Panc1 (cell line): ENCODE results near the gene NUBP2. TPM values are rescaled to one million over a fixed set of nuclear protein-coding genes. Genes with fewer than 3 reads are reported as not detected.
A peak's percentile ranks its signal among the peaks of the same experiment; 100 is the strongest.

Experiments
- ATAC-seq: fragments of 200-7000 bp; cut with Tn5 transposase; 2 replicates; pipeline ENCODE4 v1.9.1; 2020; ENCODE audit warnings: mild to moderate bottlenecking, moderate library complexity
- BruUV-seq: library from RNA; stranded (reverse); fragments of 400-500 nt; replicated peaks from 2 replicates; lab custom pipeline; 2021; lab: Mats Ljungman, UMichigan
- CTCF ChIA-PET: fragments of 300-600 bp; sonication (Branson Sonifier 250); formaldehyde crosslinking; loops from one replicate; lab custom pipeline; 2022; ENCODE audit warnings: antibody characterized with exemption; lab: Charles Lee
- POLR2A ChIA-PET: fragments of 300-600 bp; sonication (Branson Sonifier 250); formaldehyde crosslinking; loops from one replicate; lab custom pipeline; 2022; ENCODE audit warnings: antibody characterized with exemption; lab: Charles Lee
- DNase-seq: peaks from one replicate; pipeline ENCODE4 v3.0.0-alpha.2; 2010; ENCODE audit warnings: low read depth, low spot score
- H3K27ac ChIP-seq: 2 replicates; pipeline ENCODE4 v1.5.1; 2011; ENCODE audit warnings: mild to moderate bottlenecking, low read length, inconsistent platforms
- H3K27me3 ChIP-seq: fragments of 200-500 bp; sonication (Bioruptor generic); 2 replicates; pipeline ENCODE4 v1.6.0; 2014; ENCODE audit warnings: low read length, inconsistent platforms; ENCODE audit not compliant: control insufficient read depth, insufficient read depth
- H3K36me3 ChIP-seq: fragments of 200-500 bp; sonication (Bioruptor generic); 2 replicates; pipeline ENCODE4 v1.5.1; 2014; ENCODE audit warnings: inconsistent platforms, mild to moderate bottlenecking, low read length, moderate library complexity; ENCODE audit not compliant: control insufficient read depth, insufficient read depth
- H3K4me1 ChIP-seq: 2 replicates; pipeline ENCODE4 v1.5.1; 2011; ENCODE audit warnings: inconsistent platforms, mild to moderate bottlenecking, low read length, moderate library complexity; ENCODE audit not compliant: control insufficient read depth, insufficient read depth
- H3K4me3 ChIP-seq, 2 experiments: 2 replicates each; pipeline ENCODE4 v1.5.1; 2011 to 2012; ENCODE audit warnings: low read depth in 2 of 2, low read length in 2 of 2, mild to moderate bottlenecking in 2 of 2, inconsistent platforms in 1 of 2, moderate library complexity in 1 of 2
- H3K9me3 ChIP-seq: fragments of 200-500 bp; sonication (Bioruptor generic); 2 replicates; pipeline ENCODE4 v1.5.1; 2014; ENCODE audit warnings: low read depth, mild to moderate bottlenecking, inconsistent platforms, low read length, moderate library complexity; ENCODE audit not compliant: control insufficient read depth, insufficient read depth
- CTCF ChIP-seq: fragments of 450-650 bp; IDR thresholded peaks from 2 replicates; pipeline ENCODE4 v1.5.1; 2017; ENCODE audit warnings: mild to moderate bottlenecking
- POLR2AphosphoS5 ChIP-seq: IDR thresholded peaks from 2 replicates; pipeline ENCODE4 v1.6.1; 2012; ENCODE audit warnings: mild to moderate bottlenecking, low read depth, low read length, moderate library complexity
- REST ChIP-seq, 2 experiments: IDR thresholded peaks; 2 replicates each; pipeline ENCODE4 v1.6.1; 2011 to 2012; ENCODE audit warnings: low read depth in 2 of 2, control low read depth in 1 of 2, low read length in 1 of 2, mild to moderate bottlenecking in 1 of 2, moderate library complexity in 1 of 2; ENCODE audit not compliant: insufficient read depth in 1 of 2
- SIN3A ChIP-seq: IDR thresholded peaks from 2 replicates; pipeline ENCODE4 v1.6.1; 2012; ENCODE audit warnings: low read depth, mild to moderate bottlenecking, low read length, moderate library complexity, borderline replicate concordance; ENCODE audit not compliant: insufficient read depth
- TCF7L2 ChIP-seq: IDR thresholded peaks from 2 replicates; pipeline ENCODE4 v1.6.1; 2011; ENCODE audit warnings: mild to moderate bottlenecking, low read depth, low read length, inconsistent platforms
- in situ Hi-C: cut with HindIII; loops from 2 replicates; pipeline ENCODE4 v1.10.0; 2016; ENCODE audit warnings: low sequenced_read_pairs, low pct_unique_long_range_greater_than_20kb
- intact Hi-C: fragments of 100-400 bp; cut with micrococcal nuclease; formaldehyde crosslinking; loops from one replicate; pipeline ENCODE4 v1.10.0; 2022; ENCODE audit not compliant: unreplicated experiment
- total RNA-seq: library from RNA; stranded (reverse); gene quantifications from one replicate; pipeline ENCODE4 v1.2.1, GENCODE V29; 2021; ENCODE audit not compliant: unreplicated experiment

NUBP2 gene
- total RNA-seq, 1 experiment from 2014 or later: 85.8 TPM

- Histone ChIP-seq H3K27me3 (no peaks in the 10 kb centered on the region), H3K4me3 (no peak overlapping the region), H3K27ac (no peak overlapping the region), H3K4me1 (0 out of 2 replicates have a peak, but pooled peaks cover 3% of the 10 kb centered on the region), H3K9me3 (no peaks in the 10 kb centered on the region), H3K36me3 (no peaks in the 10 kb centered on the region)
- ATAC-seq (0 out of 2 replicates have a peak, but pooled peaks have one; percentile 11), DNase-seq (no peak)
- intact Hi-C loops (no loop called here), in situ Hi-C loops (no loop called here)
- no TSS peak for BruUV-seq
- ChIA-PET POLR2A (no interaction called here), CTCF (no interaction called here)
- TF ChIP-seq TCF7L2 (no peak), POLR2AphosphoS5 (no peak), CTCF (no peak), SIN3A (no peak), REST (IDR thresholded peaks at IDR 0.05; ENCODE audit: insufficient read depth in 1 of 2, low read depth in 2 of 2, low read length in 1 of 2) (no peak)
These were observed 5.9 kb downstream of the NUBP2 start for GRCh38 chr16:1788708-1789100.

- in situ Hi-C loops: no loop called here
- POLR2A ChIA-PET: no interaction called here
- ATAC-seq: no peak
These were observed 6.9 kb downstream of the NUBP2 start for GRCh38 chr16:1789643-1790045.

GRCh38 chr16:1790261-1790610, 7.5 kb downstream of the NUBP2 start:
- ATAC-seq (no peak), DNase-seq (no peak)
- in situ Hi-C loops (no loop called here), intact Hi-C loops (no loop called here)
- ChIA-PET POLR2A (no interaction called here), CTCF (no interaction called here)
- Histone ChIP-seq H3K4me1 (peaks cover 3% of the 10 kb centered on the region; the same call in 1 of the 2 replicates), H3K27me3 (no peaks in the 10 kb centered on the region), H3K4me3 (no peak overlapping the region), H3K9me3 (no peaks in the 10 kb centered on the region), H3K36me3 (no peaks in the 10 kb centered on the region), H3K27ac (no peak overlapping the region)
- TF ChIP-seq POLR2AphosphoS5: no peak
- no peak for TF ChIP-seq REST (IDR thresholded peaks at IDR 0.05; ENCODE audit: insufficient read depth in 1 of 2, low read depth in 2 of 2, low read length in 1 of 2)
- TF ChIP-seq TCF7L2: no peak
- TF ChIP-seq SIN3A: no peak
- no peak for TF ChIP-seq CTCF
- BruUV-seq: no TSS peak

More at GRCh38 chr16:1789643-1790045, 6.9 kb downstream of the NUBP2 start:
- intact Hi-C loops: no loop called here
- no peak for DNase-seq
- no peak overlapping the region for H3K27ac ChIP-seq
- H3K4me3 ChIP-seq: no peak overlapping the region
- no peak for TF ChIP-seq SIN3A
- peaks cover 3% of the 10 kb centered on the region; the same call in 1 of the 2 replicates for H3K4me1 ChIP-seq
- H3K9me3 ChIP-seq: no peaks in the 10 kb centered on the region
- no TSS peak for BruUV-seq
- H3K27me3 ChIP-seq: no peaks in the 10 kb centered on the region
- H3K36me3 ChIP-seq: no peaks in the 10 kb centered on the region
- CTCF ChIA-PET: no interaction called here
